Lower lobe of right lung (tissue), 2 donors: ENCODE results near the gene PLXNA4. TPM values are rescaled to one million over a fixed set of nuclear protein-coding genes. Genes with fewer than 3 reads are reported as not detected.

Source experiments
- ATAC-seq, 2 donors: fragments of 200-7000 bp; cut with Tn5 transposase; one replicate each; pipeline ENCODE4 v1.9.1; 2020 to 2022; ENCODE audit warnings: mild to moderate bottlenecking in 2 of 2, moderate library complexity in 2 of 2
- DNase-seq: peaks from one replicate; pipeline ENCODE4 v3.0.0-alpha.2; 2020
- H3K27ac ChIP-seq: fragments of 200-600 bp; one replicate; pipeline ENCODE4 v1.8.0; 2022
- H3K27me3 ChIP-seq: fragments of 200-600 bp; one replicate; pipeline ENCODE4 v1.8.0; 2022; ENCODE audit warnings: low read depth
- H3K36me3 ChIP-seq: fragments of 200-600 bp; one replicate; pipeline ENCODE4 v1.8.0; 2022; ENCODE audit warnings: mild to moderate bottlenecking
- H3K4me1 ChIP-seq: fragments of 200-600 bp; one replicate; pipeline ENCODE4 v1.8.0; 2022
- H3K4me3 ChIP-seq: fragments of 200-600 bp; one replicate; pipeline ENCODE4 v1.8.0; 2022; ENCODE audit warnings: mild to moderate bottlenecking
- H3K9me3 ChIP-seq: fragments of 200-600 bp; one replicate; pipeline ENCODE4 v1.8.0; 2022
- CTCF ChIP-seq: fragments of 200-600 bp; IDR thresholded peaks from one replicate; pipeline ENCODE4 v1.8.0; 2022; ENCODE audit warnings: antibody characterized with exemption, mild to moderate bottlenecking
- intact Hi-C: fragments of 100-400 bp; cut with DNase I; formaldehyde crosslinking; loops from one replicate; pipeline ENCODE4 v1.11.0; 2022
- total RNA-seq: library from RNA; stranded (reverse); fragmentation: NEBNext Ultra II Directional; extraction: Animal tissue kit (Norgen Biotek cat#: 25700); gene quantifications from one replicate; pipeline ENCODE4 v1.2.1, GENCODE V29; 2021
- donor health status: DM: no; HTN: yes; CAD: no; lungs with severe emphysema.

PLXNA4 gene
- total RNA-seq, 1 donor from 2014 or later, result 4.3 TPM

- Histone ChIP-seq H3K27me3 (no peaks in the 10 kb centered on the region), H3K27ac (no peak overlapping the region), H3K36me3 (no peaks in the 10 kb centered on the region), H3K4me3 (no peak overlapping the region), H3K4me1 (no peaks in the 10 kb centered on the region), H3K9me3 (no peaks in the 10 kb centered on the region)
- no peak for DNase-seq
- no peak for TF ChIP-seq CTCF
- ATAC-seq, result no peak
- intact Hi-C loops, result no loop called here
These were observed 421.4 kb downstream of the PLXNA4 start for GRCh38 chr7:132154695-132155471.

DNA sequence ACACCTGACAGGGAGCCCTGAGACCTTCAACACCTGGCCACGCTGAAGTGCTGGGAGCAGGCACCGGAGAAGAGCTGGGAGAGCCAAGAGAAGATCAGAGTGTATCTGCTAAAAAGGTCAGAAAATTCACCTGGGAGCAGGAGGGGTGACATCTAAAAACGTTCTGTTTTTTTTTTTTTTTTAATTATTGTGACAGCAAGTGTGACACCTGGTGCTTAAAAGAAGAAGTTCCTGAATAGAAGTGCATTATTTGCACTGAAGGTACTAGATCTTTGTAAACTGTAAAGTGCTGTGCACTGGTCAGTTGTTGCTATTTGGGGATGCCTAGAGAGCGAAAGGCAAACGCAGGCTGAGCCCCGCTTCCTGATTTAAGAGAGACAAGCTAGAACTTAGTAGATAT lies 422.0 kb downstream of the PLXNA4 start:
- no peak for TF ChIP-seq CTCF
- Histone ChIP-seq H3K36me3 (no peaks in the 10 kb centered on the region), H3K27me3 (no peaks in the 10 kb centered on the region), H3K9me3 (no peaks in the 10 kb centered on the region), H3K27ac (no peak overlapping the region), H3K4me1 (no peaks in the 10 kb centered on the region), H3K4me3 (no peak overlapping the region)
- DNase-seq (no peak), ATAC-seq (no peak)
- intact Hi-C loops, result no loop called here

DNA sequence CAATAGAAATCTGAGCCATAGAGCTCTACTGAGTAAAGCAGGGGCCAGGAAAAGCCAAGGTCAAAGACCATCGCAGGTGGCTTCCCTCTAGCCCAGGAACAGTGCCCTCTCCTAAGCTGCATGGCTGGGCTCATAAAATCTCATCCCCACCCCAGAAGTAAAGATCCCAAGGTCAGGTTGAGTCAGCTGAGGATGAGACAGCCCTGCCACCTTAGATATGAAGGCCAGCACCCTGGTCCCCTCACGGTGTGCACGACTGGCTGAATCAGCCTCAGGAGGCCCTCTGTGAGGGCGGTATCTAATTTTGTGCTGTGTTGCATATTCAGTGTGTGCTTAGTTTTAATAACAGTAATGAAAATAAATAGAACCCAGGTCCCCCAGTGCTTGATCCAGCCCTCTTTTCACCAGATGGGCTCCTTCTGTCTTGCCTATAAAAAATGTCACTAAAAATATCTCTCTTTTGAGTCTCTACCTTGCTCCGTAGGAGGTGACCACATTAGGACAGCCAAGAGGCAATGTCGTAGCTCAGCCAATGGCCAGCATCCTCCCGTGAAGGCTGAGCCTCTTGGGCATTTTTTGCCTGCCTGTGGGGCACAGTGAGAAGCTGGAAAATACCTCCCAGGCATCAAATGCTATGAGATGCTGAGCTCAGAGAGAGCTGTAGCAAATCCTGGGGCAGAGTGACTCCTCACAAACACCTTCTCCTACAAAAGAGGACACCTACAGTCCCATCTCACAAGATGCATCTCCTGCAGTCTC lies 424.0 kb downstream of the PLXNA4 start:
- ATAC-seq (no peak), DNase-seq (no peak)
- Histone ChIP-seq H3K4me1 (no peaks in the 10 kb centered on the region), H3K27ac (no peak overlapping the region), H3K27me3 (no peaks in the 10 kb centered on the region), H3K4me3 (no peak overlapping the region), H3K36me3 (no peaks in the 10 kb centered on the region), H3K9me3 (no peaks in the 10 kb centered on the region)
- intact Hi-C loops, result no loop called here
- TF ChIP-seq CTCF, result no peak

GRCh38 chr7:132150711-132151110 lies 425.6 kb downstream of the PLXNA4 start:
- Histone ChIP-seq H3K4me3 (no peak overlapping the region), H3K27ac (no peak overlapping the region), H3K9me3 (no peaks in the 10 kb centered on the region), H3K27me3 (no peaks in the 10 kb centered on the region), H3K4me1 (no peaks in the 10 kb centered on the region), H3K36me3 (no peaks in the 10 kb centered on the region)
- DNase-seq (no peak), ATAC-seq (no peak)
- TF ChIP-seq CTCF, result no peak
- intact Hi-C loops, result no loop called here

DNA sequence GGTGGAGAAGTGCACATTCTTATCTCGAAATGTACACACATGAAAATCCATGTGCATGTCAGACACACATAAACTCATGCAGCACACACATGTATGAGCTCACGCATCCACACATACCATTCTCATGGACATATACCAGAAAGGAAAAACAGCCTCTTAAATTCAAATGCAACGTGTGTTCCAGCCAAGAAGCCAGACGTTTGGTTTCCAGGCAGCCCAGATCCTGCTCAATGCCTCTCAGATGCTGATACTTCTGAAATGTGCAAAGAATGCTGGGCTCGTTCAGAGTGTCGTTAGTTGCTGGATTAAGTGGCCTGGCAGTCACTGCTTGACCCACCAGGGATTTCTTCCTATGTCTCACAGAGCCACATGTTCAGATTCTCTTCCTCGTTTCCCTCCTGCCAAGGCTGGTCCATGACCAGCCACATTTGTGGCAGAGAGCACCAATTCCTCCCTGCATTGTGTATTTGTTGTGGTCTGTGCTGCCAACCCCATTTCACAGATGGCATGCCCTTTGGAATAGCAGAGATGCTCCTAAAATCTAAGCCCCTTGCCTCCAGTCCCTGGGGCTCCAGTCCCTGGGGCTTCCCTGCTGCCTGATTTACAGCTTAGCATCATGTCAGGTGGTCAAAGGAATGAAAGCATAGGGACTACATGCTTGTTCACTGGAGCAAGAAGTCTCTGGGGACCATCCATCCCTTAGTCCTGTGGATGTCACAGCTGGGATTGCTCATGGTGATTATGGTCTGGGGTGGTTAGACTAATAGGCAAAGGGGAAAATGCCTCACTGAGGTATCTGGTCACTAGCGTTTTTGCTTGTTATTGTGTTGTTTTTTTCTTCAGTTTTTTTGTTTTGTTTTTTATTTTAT lies 426.6 kb downstream of the PLXNA4 start:
- H3K4me1 ChIP-seq, result no peaks in the 10 kb centered on the region
- H3K4me3 ChIP-seq, result no peak overlapping the region
- intact Hi-C loops, result no loop called here
- no peaks in the 10 kb centered on the region for H3K36me3 ChIP-seq
- DNase-seq, result no peak
- ATAC-seq, result no peak
- no peaks in the 10 kb centered on the region for H3K27me3 ChIP-seq
- no peaks in the 10 kb centered on the region for H3K9me3 ChIP-seq
- TF ChIP-seq CTCF, result no peak
- no peak overlapping the region for H3K27ac ChIP-seq
